BJ (cell line): ENCODE data around the gene TBC1D8. TPM values are rescaled to one million over a fixed set of nuclear protein-coding genes. Genes with fewer than 3 reads are reported as not detected.

Source experiments
- CTCF ChIA-PET: fragments of 350-600 bp; formaldehyde crosslinking; extraction: SDS; loops from one replicate; lab custom pipeline; 2021; ENCODE audit warnings: antibody characterized with exemption, inconsistent platforms; lab: Yijun Ruan, JAX
- POLR2A ChIA-PET: fragments of 300-600 bp; sonication (Branson Sonifier 250); formaldehyde crosslinking; extraction: SDS; loops from one replicate; lab custom pipeline; 2021; ENCODE audit warnings: antibody characterized with exemption; lab: Charles Lee
- DNase-seq: peaks from one replicate; pipeline ENCODE4 v3.0.0-alpha.2; 2011; ENCODE audit warnings: low read depth
- H3K27me3 ChIP-seq: 2 replicates; pipeline ENCODE4 v1.6.0; 2011; ENCODE audit warnings: low read length; ENCODE audit not compliant: control insufficient read depth, insufficient read depth
- H3K36me3 ChIP-seq: 2 replicates; pipeline ENCODE4 v1.5.1; 2011; ENCODE audit warnings: low read length; ENCODE audit not compliant: control insufficient read depth, insufficient read depth
- H3K4me3 ChIP-seq: 2 replicates; pipeline ENCODE4 v1.5.1; 2011; ENCODE audit warnings: low read depth, mild to moderate bottlenecking, control low read depth, low read length
- polyA plus RNA-seq: library from polyadenylated mRNA; depleted of rRNA; stranded (reverse); fragments of >200 nt; gene quantifications from 2 replicates; pipeline ENCODE4 v1.2.3, GENCODE V29; 2011
- TF ChIP-seq, protein P1 (sequence below): IDR thresholded peaks from 2 replicates; pipeline ENCODE4 v1.5.1; 2011; ENCODE audit warnings: low read depth, mild to moderate bottlenecking, control low read depth, inconsistent platforms, low read length, moderate library complexity; ENCODE audit not compliant: insufficient read depth

Gene TBC1D8
- polyA plus RNA-seq, 1 experiment = 8.8 TPM

DNA sequence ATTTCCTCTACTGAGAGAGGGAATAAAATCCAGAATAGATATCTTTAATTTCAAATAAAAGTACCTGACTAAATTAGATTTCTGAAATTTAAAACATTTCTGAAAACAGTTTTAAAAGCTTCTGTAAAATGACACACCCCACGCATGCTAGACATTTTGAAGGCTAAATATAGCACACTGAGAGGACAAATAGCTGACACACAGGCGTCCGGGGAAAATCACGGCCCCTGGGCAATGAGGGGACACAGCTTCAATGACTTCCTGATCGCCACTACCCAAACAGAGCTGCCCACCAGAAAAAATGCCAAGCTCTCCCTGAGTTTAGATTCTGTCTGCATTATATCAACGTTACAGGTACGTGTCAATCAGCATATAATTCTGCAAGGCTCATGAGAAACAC is 10.9 kb downstream of the TBC1D8 start:
- H3K4me3 ChIP-seq = no peak overlapping the region
- no peaks in the 10 kb centered on the region for H3K36me3 ChIP-seq
- TF ChIP-seq, protein P1, sequence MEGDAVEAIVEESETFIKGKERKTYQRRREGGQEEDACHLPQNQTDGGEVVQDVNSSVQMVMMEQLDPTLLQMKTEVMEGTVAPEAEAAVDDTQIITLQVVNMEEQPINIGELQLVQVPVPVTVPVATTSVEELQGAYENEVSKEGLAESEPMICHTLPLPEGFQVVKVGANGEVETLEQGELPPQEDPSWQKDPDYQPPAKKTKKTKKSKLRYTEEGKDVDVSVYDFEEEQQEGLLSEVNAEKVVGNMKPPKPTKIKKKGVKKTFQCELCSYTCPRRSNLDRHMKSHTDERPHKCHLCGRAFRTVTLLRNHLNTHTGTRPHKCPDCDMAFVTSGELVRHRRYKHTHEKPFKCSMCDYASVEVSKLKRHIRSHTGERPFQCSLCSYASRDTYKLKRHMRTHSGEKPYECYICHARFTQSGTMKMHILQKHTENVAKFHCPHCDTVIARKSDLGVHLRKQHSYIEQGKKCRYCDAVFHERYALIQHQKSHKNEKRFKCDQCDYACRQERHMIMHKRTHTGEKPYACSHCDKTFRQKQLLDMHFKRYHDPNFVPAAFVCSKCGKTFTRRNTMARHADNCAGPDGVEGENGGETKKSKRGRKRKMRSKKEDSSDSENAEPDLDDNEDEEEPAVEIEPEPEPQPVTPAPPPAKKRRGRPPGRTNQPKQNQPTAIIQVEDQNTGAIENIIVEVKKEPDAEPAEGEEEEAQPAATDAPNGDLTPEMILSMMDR = no peak
- CTCF ChIA-PET = interaction anchor here (1.0 to 1.5 kb wide), 4 partner anchors 14 to 410 kb away, joined by 3 to 4 read pairs (median 3); no protein-coding TSS in a partner anchor
- no peak for DNase-seq
- POLR2A ChIA-PET = no interaction called here
- no peaks in the 10 kb centered on the region for H3K27me3 ChIP-seq

DNA sequence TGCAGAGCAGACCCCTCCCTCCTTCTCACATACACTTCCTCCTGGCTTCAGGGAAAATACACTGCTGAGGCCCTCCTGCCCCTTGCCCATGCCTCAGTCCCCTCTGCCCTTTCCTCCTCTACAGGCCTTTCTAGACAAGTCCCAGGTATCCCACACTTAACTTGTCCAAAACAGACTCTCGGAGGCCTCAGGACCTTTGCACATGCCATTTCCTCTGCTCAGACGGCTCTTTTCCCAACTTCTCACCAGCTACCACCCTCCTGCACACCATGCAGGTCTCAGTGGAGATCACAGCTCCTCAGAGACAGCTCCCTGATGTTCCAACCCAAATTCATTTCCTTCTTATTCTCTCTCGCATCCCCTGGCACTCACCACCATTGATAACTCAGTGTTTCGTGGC is 11.7 kb downstream of the TBC1D8 start:
- no peaks in the 10 kb centered on the region for H3K27me3 ChIP-seq
- no peaks in the 10 kb centered on the region for H3K36me3 ChIP-seq
- no peak overlapping the region for H3K4me3 ChIP-seq
- no peak for DNase-seq
- TF ChIP-seq, protein P1 = no peak
- ChIA-PET POLR2A (no interaction called here), CTCF (interaction anchor here (0.6 to 1.2 kb wide), 3 partner anchors 14 to 625 kb away, joined by 3 to 5 read pairs (median 4); no protein-coding TSS in a partner anchor)

DNA sequence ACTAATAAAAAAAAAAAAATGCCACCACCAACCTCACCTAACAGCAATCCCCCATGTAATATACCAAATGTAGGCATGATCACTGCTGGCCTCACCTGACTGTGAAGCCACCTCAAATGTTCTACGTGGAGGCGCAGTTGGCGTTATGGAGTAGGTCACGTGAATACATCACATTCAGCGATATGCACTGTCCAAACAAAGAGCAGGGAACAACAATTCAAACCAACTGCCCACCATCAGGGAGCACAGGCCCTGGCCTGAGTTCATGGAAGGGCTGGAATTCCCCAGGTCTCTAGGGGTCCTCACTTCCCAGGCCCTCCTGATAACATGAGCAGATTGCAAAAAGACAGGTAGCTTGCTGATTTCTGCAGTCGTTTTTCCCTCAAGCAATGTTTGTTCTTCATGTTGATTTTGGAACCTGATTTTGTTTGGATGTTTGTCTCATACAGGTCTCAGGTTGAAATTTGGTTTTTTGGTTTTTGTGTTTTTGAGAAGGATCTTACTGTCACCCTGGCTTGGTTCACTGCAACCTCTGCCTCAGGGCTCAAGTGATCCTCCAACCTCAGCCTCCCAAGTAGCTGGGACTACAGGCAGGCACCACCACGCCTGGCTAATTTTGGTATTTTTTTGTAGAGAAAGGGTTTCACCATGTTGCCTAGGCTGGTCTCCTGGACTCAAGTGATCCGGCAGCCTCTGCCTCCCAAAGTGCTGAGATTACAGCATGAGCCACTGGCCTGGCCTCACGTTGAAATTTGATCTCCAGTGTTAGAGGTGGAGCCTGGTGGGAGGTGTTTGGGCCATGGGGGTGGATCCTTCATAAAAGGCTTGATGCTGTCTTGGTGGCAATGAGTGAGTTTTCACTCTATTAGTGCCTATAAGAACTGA is 15.5 kb downstream of the TBC1D8 start:
- ChIA-PET POLR2A (no interaction called here), CTCF (interaction anchor here (0.5 kb wide), 1 partner anchor 98 kb away, joined by 4 read pairs; no protein-coding TSS in a partner anchor)
- TF ChIP-seq, protein P1 = no peak
- Histone ChIP-seq H3K27me3 (no peaks in the 10 kb centered on the region), H3K4me3 (no peak overlapping the region), H3K36me3 (no peaks in the 10 kb centered on the region)
- DNase-seq = no peak

DNA sequence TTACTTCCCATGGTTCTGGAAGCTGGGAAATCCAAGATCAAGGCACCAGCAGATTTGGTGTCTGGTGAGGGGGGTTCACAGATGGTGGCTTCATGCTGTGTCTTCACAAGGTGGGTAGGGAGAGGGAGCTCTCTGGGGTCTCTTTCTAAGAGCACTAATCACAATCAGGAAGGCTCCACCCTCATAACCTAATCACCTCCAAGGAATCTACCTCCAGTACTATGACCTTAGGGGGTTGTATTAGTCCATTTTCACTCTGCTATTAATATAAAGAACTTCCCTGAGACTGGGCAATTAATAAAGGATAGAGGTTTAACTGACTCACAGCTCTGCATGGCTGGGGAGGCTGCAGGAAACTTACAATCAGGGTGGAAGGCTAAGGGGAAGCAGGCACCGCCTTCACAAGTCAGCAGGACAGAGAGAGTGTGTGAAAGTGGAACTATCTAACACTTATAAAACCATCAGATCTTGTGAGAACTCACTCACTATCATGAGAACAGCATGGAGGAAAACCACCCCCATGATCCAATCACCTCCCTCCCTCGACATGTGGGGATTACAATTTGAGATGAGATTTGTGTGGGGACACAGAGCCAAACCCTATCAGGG is 17.6 kb downstream of the TBC1D8 start:
- POLR2A ChIA-PET = no interaction called here
- Histone ChIP-seq H3K4me3 (no peak overlapping the region), H3K36me3 (no peaks in the 10 kb centered on the region), H3K27me3 (no peaks in the 10 kb centered on the region)
- TF ChIP-seq, protein P1 = no peak
- DNase-seq = no peak
- CTCF ChIA-PET = no interaction called here

DNA sequence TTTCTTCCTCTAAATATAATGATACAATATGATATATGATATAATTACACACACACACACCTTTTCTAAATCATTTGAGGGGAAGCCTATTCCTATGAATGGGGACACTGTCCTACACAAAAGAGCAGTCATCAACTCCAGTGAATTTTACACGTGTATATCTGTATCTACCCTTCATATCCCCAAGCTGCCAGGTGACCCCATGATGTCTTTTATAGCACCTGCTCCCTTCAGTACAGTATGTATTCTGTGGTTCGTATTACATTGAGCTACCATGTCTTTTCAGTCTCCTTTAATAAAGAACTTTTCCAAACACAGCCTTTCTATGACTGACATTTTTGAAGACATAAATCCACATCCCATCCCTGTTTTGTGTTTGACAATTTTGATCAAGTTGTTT is 19.0 kb downstream of the TBC1D8 start:
- ChIA-PET POLR2A (no interaction called here), CTCF (no interaction called here)
- H3K4me3 ChIP-seq = no peak overlapping the region
- TF ChIP-seq, protein P1 = no peak
- H3K36me3 ChIP-seq = no peaks in the 10 kb centered on the region
- H3K27me3 ChIP-seq = no peaks in the 10 kb centered on the region
- no peak for DNase-seq
